GM19238 (cell line): Measurements from ENCODE around the gene CFAP99.
"Not testable (repeated sequence)": the region's sequence is repeated elsewhere in the genome, so short reads cannot be mapped to it uniquely, and the experiment has no call there.

Source experiments
- DNase-seq: peaks from one replicate; pipeline ENCODE4 v3.0.0; 2011; ENCODE audit warnings: low spot score; ENCODE audit not compliant: insufficient read length

CFAP99 gene

DNA sequence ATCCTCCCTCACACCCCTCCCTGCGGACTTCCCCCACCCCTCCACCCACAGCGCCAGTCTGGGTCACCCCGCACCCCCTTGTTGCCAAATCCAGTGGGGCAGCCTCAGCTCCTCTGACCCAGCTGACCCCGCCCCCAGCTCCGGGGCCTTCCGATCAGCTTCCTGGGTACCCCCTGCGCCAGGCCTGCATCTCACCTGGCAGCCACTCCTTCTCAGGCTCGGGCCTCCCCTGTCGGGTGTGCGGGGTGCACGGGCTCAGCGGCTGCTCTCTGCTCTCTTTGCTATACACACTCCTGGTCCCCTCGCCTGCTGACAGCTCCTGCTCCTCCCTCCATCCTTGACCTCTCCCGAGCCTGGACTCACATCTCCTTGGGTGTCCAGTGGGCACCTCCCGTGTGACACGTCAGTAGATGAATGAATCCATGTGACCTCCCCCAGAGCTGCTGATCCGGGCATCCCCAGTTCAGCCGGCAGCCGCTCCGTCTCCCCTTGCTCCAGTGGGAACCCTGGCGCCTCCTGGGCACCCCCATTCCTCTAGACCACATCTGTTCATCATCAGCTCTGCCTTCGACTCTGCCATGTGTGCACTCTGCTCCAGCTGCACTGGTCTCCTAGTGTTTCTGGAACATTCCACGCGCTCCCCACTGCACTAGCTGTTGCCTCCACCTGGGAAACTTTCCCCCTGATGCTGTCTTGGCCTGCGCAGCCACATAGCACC is 9.9 kb downstream of the CFAP99 start:
- no peak for DNase-seq

DNA sequence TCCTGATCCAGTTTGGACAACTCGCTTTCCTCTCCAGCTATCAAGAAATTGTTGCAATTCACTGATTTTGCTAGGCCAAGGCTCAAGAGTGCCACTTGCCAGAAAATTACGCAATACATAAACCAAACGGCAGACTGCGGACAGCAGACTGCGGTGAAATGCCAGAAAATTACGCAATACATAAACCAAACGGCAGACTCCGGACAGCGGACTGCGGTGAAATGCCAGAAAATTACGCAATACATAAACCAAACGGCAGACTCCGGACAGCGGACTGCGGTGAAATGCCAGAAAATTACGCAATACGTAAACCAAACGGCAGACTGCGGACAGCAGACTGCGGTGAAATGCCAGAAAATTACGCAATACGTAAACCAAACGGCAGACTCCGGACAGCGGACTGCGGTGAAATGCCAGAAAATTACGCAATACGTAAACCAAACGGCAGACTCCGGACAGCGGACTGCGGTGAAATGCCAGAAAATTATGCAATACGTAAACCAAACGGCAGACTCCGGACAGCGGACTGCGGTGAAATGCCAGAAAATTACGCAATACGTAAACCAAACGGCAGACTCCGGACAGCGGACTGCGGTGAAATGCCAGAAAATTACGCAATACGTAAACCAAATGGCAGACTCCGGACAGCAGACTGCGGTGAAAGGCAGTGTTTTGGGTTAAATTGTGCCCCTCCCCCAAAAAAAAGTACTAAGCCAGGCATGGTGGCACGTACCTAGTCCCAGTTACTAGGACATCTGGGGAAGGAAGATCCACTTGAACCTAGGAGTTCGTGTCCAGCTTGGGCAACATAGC is 11.4 kb downstream of the CFAP99 start:
- not testable (repeated sequence) for DNase-seq

GRCh38 chr4:2432004-2432403 is 13.2 kb downstream of the CFAP99 start:
- no peak for DNase-seq

- DNase-seq = no peak
These were observed 14.3 kb downstream of the CFAP99 start for GRCh38 chr4:2432991-2433530.

DNA sequence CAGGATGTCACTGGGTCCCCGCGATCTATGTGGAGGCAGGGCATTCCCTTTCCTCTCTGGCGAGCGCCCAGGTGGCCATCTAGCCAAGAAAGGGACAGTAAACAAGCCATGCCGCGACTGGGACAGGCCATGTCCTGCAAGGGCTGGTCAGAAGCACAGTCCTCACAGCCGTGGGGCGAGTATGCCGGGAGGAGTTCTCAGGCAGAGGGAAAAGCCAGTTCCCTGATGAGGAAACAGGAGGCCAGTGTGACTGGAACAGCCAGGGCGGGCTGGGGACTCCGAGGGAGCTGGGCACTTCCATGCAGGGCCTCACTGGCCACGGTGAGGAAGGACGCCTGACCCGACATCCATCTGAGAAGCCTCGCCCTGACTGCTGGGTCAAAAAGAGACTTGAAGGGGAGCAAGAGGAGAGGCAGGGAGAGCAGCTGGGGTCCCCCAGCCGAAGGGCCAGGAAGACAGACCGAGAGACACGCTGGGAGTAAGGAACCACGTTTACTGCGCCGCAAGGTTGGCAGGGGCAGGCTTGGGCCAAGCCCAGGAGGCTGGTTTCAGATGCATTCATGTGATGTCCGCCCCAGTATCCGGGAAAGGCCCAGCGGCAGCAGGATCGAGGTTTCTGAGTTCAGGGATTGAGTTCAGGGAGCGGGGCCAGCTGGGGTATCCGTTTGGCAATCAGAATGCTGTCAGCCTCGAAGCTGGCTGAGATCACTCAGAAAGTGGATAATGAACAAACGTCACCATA is 15.0 kb downstream of the CFAP99 start:
- DNase-seq = no peak

DNA sequence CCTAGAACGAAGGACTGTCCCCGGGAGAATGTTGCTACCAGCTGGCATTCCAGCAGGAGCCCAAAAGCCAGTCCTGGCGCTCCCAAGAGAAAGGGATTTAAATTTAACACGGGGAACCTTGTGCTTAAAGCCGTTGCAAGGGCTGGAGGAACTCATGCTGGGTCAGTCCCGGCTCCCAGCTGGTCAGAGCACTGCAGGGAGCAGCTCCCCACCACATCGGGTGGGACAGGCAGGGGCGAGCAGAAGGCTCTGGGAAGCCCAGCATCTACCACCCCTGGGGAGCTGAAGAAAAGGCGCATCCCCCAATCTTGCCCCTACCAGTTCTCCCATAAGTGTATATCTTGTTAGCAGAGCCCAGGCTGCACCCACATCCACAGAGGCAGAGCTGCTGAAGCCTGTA is 15.7 kb downstream of the CFAP99 start:
- no peak for DNase-seq

GRCh38 chr4:2436301-2436700 is 17.5 kb downstream of the CFAP99 start:
- DNase-seq = no peak

GRCh38 chr4:2436761-2437474 is 18.2 kb downstream of the CFAP99 start:
- DNase-seq = no peak

DNA sequence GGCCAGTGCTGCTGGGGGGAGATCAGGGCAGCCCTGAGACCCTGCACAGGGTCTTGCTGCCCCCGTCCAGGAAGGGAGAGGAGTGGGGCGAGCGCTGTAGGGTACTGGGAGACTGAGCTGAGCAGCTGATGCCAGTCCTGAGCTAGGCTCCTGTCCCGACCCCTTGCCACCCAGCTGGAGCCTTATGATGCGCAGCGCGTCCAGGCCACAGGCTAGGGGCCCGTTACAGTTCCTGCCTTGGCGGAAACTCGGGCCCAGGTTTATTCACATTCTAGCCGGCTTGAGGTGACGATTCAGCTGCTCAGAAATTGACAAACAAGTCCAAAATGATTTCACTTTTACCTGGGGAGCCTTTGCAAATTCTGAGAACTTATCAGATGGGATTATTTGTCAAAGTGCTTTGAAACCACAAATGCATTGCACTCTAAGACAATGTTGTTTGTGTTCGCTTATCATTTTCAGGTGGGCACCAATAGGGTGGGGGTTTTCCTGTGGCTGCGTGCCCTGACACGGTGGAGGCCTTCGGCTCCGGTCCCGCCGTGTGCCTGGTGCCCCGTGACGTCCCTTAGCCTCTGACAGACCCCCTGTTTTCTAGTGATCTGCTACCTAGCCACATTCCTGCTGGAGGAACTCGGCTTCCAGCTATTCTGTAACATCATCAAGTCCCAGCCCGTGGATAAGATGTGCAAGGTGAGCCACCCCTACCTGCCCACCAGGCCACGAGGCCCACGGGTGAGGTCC is 18.9 kb downstream of the CFAP99 start:
- no peak for DNase-seq

- no peak for DNase-seq
These were observed 20.3 kb downstream of the CFAP99 start for GRCh38 chr4:2438822-2439718.

- peak; percentile 88 for DNase-seq
These were observed 22.8 kb downstream of the CFAP99 start for GRCh38 chr4:2441393-2442174.

DNA sequence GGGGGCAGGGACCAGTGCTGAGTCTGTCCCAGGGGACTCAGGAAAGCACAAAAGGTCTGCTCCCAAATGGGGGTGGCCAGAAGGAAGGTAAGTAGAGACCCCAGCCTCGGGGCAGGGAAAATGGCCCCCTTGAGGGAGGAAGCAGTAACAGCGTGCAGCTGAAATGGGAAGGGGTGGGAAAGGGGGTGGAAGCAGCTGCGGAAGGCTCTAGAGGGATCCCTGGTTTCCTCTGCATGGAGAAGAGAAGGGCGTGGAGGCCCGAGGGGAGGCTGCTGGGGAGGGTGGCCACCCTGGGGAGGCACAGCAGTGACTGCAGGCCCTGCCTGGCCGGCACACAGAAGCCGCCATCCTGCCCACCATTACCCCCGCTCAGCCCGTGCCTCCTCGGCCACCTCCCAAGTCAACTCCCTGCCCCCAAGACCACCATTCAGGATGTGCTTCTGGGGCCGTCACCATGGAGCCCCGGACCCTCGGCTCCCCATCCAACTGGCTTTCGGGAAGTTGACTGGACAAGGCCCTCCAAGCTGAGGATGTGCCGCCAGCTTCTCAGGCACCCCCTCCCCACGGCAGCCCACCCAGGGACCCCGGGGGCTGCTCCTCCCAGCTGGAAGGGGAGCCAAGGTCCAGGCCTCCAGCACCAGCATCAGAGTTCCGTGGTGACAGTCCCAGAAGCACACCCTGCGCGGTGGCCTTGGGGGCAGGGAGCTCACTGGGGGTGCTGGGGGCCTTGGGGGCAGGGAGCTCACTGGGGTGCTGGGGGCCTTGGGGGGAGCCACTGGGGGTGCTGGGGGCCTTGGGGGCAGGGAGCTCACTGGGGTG is 23.6 kb downstream of the CFAP99 start:
- no peak for DNase-seq

- DNase-seq = no peak
These were observed 24.4 kb downstream of the CFAP99 start for GRCh38 chr4:2443061-2443730.

- no peak for DNase-seq
These were observed 25.4 kb downstream of the CFAP99 start for GRCh38 chr4:2443956-2444740.

DNA sequence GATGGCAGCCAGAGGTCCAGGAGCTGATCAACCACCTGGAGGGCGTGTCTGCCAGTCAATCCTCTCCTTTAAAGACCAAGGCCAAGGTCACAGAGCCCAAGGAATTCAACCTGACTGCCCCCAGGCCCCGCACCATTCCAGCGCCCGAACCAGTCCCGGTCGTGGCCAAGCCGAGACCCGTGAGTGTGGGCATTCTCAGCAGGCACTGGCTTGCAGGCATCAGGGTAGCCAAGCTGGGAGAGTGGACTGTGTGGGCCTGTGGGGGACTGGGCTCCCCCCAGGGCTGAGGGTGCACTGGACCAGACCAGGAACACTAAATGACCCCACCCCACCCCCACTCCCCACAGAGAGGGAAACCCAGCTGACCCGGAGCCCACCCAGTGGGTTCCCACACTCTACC is 26.4 kb downstream of the CFAP99 start:
- no peak for DNase-seq

- no peak for DNase-seq
These were observed 26.8 kb downstream of the CFAP99 start for GRCh38 chr4:2445571-2445970.
